Astrocyte (in vitro differentiated cells and primary cell): Measurements from ENCODE around the gene SCYL1.

Experiments used
- CTCF ChIP-seq: IDR thresholded peaks from 2 replicates; pipeline ENCODE4 v1.5.1; 2011; ENCODE audit warnings: low read depth, mild to moderate bottlenecking, inconsistent platforms, low read length, moderate library complexity; ENCODE audit not compliant: insufficient read depth
- EZH2 ChIP-seq: IDR thresholded peaks from 2 replicates; pipeline ENCODE4 v1.6.1; 2012; ENCODE audit warnings: mild to moderate bottlenecking, low read length, inconsistent platforms; ENCODE audit not compliant: insufficient read depth

DNA sequence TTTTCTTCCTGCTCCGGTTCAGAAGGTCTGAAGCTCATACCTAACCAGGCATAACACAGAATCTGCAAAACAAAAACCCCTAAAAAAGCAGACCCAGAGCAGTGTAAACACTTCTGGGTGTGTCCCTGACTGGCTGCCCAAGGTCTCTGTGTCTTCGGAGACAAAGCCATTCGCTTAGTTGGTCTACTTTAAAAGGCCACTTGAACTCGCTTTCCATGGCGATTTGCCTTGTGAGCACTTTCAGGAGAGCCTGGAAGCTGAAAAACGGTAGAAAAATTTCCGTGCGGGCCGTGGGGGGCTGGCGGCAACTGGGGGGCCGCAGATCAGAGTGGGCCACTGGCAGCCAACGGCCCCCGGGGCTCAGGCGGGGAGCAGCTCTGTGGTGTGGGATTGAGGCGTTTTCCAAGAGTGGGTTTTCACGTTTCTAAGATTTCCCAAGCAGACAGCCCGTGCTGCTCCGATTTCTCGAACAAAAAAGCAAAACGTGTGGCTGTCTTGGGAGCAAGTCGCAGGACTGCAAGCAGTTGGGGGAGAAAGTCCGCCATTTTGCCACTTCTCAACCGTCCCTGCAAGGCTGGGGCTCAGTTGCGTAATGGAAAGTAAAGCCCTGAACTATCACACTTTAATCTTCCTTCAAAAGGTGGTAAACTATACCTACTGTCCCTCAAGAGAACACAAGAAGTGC is 26.7 kb upstream of the SCYL1 start:
- TF ChIP-seq CTCF (no peak), EZH2 (no peak)
